ENCODE results near the gene SLC44A4. TPM values are rescaled to one million over a fixed set of nuclear protein-coding genes. Genes with fewer than 3 reads are reported as not detected.
A peak's percentile ranks its signal among the peaks of the same experiment; 100 is the strongest.
"Not testable (repeated sequence)": the region's sequence is repeated elsewhere in the genome, so short reads cannot be mapped to it uniquely, and the experiment has no call there.

The SLC44A4 gene
- total and polyA plus RNA-seq, 12 donors = 0.03 to 0.24 (median 0.14) TPM; not detected in 9

GRCh38 chr6:31861150-31861549 is 17.6 kb downstream of the SLC44A4 start:
- ATAC-seq (no peak), DNase-seq (no peak)
- TF ChIP-seq CTCF (IDR thresholded peaks at IDR 0.05) = no peak
- intact Hi-C loops (cut with DNase I) = loop anchor here in 1 of 10 donors (10.0 kb wide), 1 partner anchor 176 kb away; the partner anchor contains the start of gene LY6G5C
- Histone ChIP-seq H3K9me3 (no peaks in the 10 kb centered on the region), H3K36me3 (peaks cover 0 to 50% (median 21%) of the 10 kb centered on the region in 9 donors), H3K27me3 (no peaks in the 10 kb centered on the region), H3K27ac (no peak overlapping the region), H3K4me3 (no peak overlapping the region), H3K4me1 (peaks cover 8 to 29% (median 21%) of the 10 kb centered on the region in 9 donors)
- WGBS, 2 donors = 92 to 95% methylated on average over 7 of the region's 7 CpGs

- Histone ChIP-seq H3K27me3 (no peaks in the 10 kb centered on the region), H3K4me1 (peaks cover 8 to 29% (median 21%) of the 10 kb centered on the region in 9 donors), H3K9me3 (no peaks in the 10 kb centered on the region), H3K4me3 (no peak overlapping the region), H3K36me3 (peaks cover 0 to 50% (median 21%) of the 10 kb centered on the region in 9 donors), H3K27ac (no peak overlapping the region)
- WGBS, 2 donors = 95 to 97% methylated on average over 13 of the region's 13 CpGs
- ATAC-seq = no peak
- intact Hi-C loops (cut with DNase I) = loop anchor here in 1 of 10 donors (10.0 kb wide), 1 partner anchor 176 kb away; the partner anchor contains the start of gene LY6G5C
- DNase-seq = no peak
- TF ChIP-seq CTCF (IDR thresholded peaks at IDR 0.05) = no peak
Observed at GRCh38 chr6:31860349-31860748, 18.4 kb downstream of the SLC44A4 start.

- Histone ChIP-seq H3K36me3 (peaks cover 0 to 50% (median 21%) of the 10 kb centered on the region in 9 donors), H3K4me1 (peaks cover 8 to 29% (median 21%) of the 10 kb centered on the region in 9 donors), H3K27me3 (no peaks in the 10 kb centered on the region), H3K4me3 (no peak overlapping the region), H3K9me3 (no peaks in the 10 kb centered on the region), H3K27ac (no peak overlapping the region)
- intact Hi-C loops (cut with DNase I) = loop anchor here in 1 of 10 donors (10.0 kb wide), 1 partner anchor 175 kb away; the partner anchor contains the start of gene LY6G5C
- no peak for TF ChIP-seq CTCF (IDR thresholded peaks at IDR 0.05)
- no peak for ATAC-seq
- WGBS, 2 donors = 92 to 96% methylated on average over 11 of the region's 11 CpGs
- DNase-seq = no peak
Observed at GRCh38 chr6:31859923-31860322, 18.9 kb downstream of the SLC44A4 start.

- 96 to 98% methylated on average over 8 of the region's 8 CpGs for WGBS, 2 donors
- no peak for DNase-seq
Observed at GRCh38 chr6:31858707-31859106, 20.1 kb downstream of the SLC44A4 start.

GRCh38 chr6:31857774-31858173 is 21.0 kb downstream of the SLC44A4 start:
- intact Hi-C loops (cut with DNase I); H3K27ac ChIP-seq; DNase-seq; H3K4me3 ChIP-seq; H3K9me3 ChIP-seq; H3K27me3 ChIP-seq; ATAC-seq: not testable (repeated sequence)
- H3K36me3 ChIP-seq = peaks cover 0 to 50% (median 21%) of the 10 kb centered on the region in 9 donors
- WGBS, 2 donors = 95% methylated on average over 8 of the region's 8 CpGs
- H3K4me1 ChIP-seq = peaks cover 4 to 14% (median 11%) of the 10 kb centered on the region in 9 donors

More at GRCh38 chr6:31858707-31859106, 20.1 kb downstream of the SLC44A4 start:
- no peak for ATAC-seq
- Histone ChIP-seq H3K9me3 (no peaks in the 10 kb centered on the region), H3K36me3 (peaks cover 0 to 50% (median 21%) of the 10 kb centered on the region in 9 donors), H3K4me3 (no peak overlapping the region), H3K4me1 (peaks cover 8 to 21% (median 12%) of the 10 kb centered on the region in 9 donors), H3K27me3 (no peaks in the 10 kb centered on the region), H3K27ac (no peak overlapping the region)
- TF ChIP-seq CTCF (IDR thresholded peaks at IDR 0.05) = no peak
- intact Hi-C loops (cut with DNase I) = no loop called here

GRCh38 chr6:31851980-31852718 is 26.6 kb downstream of the SLC44A4 start:
- intact Hi-C loops (cut with DNase I); H3K27me3 ChIP-seq; H3K4me3 ChIP-seq; DNase-seq; H3K9me3 ChIP-seq; H3K36me3 ChIP-seq; H3K27ac ChIP-seq; H3K4me1 ChIP-seq: not testable (repeated sequence)
- WGBS, 2 donors = 88 to 89% methylated on average over 35 of the region's 35 CpGs
- peak in 1 of 8 donors; percentile 14 for ATAC-seq

Data from heart right ventricle (tissue), 16 donors.